Stimulated activated CD8-positive, alpha-beta memory T cell treated with anti-CD3 and anti-CD28 coated beads, Interleukin-4, amount 100 ng/mL, for 1 hour (primary cell): Measurements from ENCODE around the gene ADAM17.
A peak's percentile ranks its signal among the peaks of the same experiment; 100 is the strongest.
"Not testable (repeated sequence)": the region's sequence is repeated elsewhere in the genome, so short reads cannot be mapped to it uniquely, and the experiment has no call there.

Source experiments
- DNase-seq, 2 donors: peaks; one replicate each; pipeline ENCODE4 v3.0.0-alpha.2; 2020; ENCODE audit warnings: low read depth in 2 of 2, low spot score in 1 of 2

ADAM17 gene

GRCh38 chr2:9570182-9571060, 14.8 kb upstream of the ADAM17 start:
- DNase-seq, result no peak

DNA sequence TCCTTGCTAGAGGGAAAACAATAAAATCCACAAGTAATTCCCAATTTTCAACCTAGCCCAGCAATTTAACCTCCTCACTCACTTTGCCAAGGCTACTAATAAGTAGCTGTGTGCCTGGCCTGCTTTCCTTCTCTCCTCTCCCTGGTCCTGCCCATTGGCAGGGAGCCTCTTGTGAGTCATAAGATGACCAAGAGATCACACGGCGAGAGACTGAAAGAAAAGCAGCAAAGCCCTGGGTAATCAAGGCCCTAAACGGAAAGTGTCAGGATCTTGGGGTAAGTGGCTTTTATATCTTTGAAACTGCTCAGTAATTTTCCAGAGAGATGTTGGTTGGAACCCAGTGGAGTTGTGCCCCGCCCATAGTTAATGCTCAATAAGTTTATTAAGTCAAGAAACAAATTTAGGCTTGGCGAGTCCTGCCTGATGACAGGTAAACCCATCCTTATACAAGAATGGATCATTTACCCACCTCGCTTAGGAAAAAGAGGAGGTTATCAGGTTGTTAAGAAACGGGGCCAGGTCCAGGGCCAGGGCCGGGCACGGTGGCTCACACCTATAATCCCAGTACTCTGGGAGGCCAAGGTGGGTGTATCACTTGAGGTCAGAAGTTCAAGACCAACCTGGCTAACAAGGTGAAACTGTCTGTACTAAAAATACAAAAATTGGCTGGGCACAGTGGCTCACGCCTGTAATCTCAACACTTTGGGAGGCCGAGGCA, 10.0 kb upstream of the ADAM17 start:
- no peak for DNase-seq

DNA sequence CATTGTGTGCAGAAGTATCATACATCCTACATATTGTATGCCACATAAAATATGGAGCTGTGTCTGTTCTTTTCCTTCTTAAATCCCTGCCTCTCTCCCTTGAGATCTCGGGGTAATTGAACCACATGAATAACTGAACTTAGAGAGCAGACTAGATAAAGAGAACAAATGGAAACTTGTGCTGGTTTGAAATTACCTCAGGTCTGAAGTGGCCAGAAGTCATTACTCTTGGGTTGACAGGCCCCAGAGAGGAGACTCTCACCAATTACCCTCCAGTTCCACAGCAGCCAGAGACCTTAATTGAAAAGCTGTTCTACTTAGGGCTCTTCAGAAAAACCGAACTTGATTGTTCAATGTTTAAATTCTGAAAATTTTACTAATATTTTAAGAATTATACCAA, 5.0 kb upstream of the ADAM17 start:
- DNase-seq, result no peak

- DNase-seq, result no peak
These were observed 3.3 kb upstream of the ADAM17 start for GRCh38 chr2:9558948-9559381.

GRCh38 chr2:9556121-9556743, 602 bp upstream of the ADAM17 start:
- DNase-seq, result peak in 1 of 2 donors; percentile 4

DNA sequence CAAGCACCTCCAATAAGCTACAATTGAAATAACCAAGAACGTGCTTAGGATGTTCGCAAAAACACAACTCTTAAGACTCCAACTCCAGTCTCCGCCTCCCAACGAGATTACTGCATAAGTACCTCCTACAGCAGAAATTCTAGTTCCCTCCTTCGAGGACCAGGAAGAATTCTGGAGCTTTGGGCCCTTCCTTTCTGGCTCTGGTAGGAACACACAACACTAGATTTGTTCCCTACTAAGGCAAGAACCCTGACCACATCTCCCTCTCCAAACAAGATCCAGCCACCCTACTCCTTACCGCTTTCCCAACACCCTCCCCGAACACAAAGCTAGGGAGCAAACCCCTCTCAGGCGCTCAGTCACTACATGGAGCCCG, 721 bp downstream of the ADAM17 start:
- no peak for DNase-seq

DNA sequence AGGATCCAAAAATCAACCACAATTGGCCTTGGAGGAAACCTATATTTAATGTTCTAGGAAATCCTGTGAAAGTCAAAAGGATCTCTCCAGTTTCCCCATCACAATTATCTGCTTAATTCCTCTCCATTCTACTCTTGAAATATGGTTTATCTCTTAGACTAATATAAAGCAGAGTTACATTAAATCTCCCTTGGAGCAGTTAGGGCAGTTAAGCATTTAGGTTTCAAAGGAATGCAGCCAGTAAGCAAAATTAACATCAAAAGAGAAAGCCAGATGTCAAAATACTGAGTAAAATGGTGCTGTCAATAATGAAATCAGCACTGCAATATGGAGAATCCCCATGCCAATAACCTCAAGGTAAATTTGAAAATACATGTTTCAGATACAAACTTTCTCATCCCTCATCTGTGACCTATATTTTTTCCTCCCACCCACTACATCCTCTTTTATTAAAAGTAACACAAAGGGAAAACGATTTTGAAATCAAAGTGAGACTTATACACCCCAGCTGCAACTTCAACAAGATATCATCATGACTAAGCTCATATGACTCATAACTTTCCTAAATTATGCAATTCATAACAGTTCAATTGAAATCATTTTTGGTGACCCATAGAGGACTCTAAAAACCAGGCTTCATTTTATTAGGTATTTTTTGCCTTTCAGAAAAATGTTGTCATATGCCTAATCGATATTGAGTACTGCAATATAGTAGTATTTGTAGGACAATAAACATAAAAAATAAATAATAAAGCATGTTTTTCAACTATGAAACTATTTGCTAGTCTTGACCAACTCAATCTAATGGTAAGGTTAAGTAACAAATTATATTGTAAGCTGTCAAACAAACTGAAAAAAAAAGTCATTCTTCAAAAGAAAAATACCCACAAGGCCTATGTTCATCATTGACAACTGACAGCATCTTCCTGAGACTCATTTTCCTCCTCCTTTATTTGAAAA, 3.1 kb downstream of the ADAM17 start:
- DNase-seq, result no peak

DNA sequence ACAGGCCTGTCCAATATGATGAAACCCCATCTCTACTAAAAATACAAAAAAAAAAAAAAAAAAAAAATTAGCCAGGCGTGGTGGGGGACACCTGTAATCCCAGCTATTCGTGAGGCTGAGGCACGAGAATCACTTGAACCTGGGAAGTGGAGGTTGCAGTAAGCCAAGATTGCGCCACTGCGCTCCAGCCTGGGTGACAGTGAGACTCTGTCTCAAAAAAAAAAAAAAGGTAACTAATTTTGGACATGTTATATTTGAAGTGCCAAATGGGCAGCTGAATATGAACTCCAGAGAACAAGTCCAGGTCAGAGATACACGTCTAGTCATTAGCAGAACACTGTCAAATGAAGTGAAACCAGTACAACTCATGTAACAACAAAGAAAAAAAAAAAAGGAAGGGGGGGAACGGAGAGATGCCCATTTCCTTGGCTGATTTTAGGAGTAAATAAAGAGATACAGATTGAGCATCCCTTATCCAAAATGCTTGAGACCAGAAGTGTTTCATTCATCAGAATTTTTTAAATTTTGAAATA, 4.7 kb downstream of the ADAM17 start:
- not testable (repeated sequence) for DNase-seq

- no peak for DNase-seq
These were observed 6.2 kb downstream of the ADAM17 start for GRCh38 chr2:9549420-9549819.

DNA sequence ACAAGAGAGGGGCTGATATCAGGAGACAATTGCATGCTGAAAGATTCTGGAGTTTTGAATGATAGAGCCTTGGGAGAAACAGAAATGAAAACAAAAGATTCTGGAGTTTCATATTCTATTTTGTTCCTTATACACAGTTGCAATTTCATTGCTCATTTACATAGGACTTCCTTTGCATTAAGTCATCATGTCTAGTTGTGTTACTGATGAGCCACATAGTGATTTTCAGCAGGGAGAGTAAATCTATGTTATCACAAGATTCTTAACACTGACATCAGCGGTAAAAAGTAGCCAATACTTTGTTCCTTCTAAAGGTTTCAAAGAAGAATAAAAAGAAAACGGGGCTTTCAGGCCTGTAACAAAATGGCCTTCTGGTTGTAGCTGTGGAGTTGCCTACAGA, 7.1 kb downstream of the ADAM17 start:
- no peak for DNase-seq

DNA sequence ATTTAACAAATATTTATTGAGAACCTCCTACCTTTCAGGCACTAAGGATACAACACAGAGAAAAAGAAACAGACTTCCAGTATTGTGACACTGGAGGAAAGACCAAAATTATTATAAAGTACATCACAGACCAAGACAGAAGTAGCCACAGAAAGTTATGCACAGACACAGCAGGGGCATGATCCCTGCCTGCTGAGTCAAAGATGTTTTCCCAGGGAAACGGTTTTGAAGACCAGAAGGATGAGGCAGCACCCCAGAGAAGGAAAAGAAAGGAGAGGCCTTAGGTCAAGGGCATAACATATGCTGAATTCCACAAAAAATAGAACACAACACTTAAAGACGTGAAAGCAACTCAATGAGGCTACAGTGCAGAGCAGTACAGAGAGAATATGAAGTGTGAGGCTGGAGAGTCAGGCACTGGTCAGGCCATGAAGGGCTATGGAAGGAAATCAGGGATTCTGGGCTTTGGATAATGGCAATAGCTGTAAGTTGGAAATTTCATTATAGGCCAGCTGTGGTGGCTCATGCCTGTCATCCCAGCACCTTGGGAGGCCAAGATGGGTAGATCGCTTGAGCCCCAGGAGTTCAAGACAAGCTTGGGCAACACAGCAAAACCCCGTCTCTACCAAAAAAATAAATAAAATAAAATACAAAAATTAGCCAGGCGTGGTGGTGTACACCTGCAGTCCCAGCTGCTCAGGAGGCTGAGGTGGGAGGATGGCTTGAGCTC, 8.2 kb downstream of the ADAM17 start:
- no peak for DNase-seq

DNA sequence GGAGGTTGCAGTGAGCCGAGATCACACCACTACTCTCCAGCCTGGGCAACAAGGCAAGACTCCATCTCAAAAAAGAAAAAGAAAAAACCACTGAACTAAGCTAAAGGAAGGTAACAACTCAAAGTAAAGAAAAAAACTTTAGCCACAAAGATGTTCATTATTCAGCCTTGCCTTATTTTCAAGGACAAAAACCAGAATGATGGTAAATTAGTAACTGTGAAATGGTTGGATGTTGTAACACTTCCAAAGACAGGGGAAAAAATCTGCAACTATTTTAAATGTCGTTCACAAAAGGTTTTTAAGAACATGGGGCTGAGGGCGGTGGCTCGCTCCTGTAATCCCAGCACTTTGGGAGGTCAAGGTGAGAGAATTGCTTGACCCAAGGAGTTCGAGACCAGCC, 10.1 kb downstream of the ADAM17 start:
- no peak for DNase-seq

DNA sequence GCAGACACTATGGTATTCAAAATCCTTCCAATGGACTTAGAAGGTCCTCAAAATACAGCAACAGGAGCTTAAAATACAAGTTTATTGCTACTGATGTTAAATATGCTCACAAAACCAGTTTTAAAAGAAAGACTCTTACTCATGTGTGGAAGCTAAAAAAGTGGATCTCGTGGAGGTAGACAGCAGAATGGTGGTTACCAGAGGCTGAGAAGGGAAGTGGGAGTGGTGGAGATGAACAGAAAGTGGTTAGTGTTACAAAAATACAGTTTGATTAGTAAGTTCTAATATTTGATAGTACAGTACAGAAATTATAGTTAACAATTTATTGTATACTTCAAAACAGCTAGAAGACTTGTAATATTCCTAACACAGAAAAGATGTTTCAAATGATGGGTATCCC, 12.1 kb downstream of the ADAM17 start:
- no peak for DNase-seq

DNA sequence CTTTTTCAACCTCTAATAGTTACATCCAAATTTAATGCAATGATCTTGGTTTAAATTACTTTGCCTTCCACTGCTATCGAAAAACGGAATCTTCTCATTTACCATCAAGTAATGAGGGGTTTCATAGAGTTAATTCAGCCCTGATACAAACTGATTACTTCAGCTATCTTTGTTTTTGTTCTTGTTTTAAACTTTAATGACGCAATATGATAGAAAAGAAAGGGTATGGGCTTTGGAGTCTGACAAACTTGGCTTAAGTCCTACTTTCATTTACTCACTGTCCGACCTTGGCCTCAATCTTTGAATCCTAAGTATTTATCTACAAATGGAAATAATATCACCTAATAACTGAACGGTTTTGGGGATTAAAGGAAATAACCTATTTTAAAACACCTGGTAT, 16.1 kb downstream of the ADAM17 start:
- DNase-seq, result no peak

- DNase-seq, result no peak
These were observed 17.6 kb downstream of the ADAM17 start for GRCh38 chr2:9538000-9538507.

DNA sequence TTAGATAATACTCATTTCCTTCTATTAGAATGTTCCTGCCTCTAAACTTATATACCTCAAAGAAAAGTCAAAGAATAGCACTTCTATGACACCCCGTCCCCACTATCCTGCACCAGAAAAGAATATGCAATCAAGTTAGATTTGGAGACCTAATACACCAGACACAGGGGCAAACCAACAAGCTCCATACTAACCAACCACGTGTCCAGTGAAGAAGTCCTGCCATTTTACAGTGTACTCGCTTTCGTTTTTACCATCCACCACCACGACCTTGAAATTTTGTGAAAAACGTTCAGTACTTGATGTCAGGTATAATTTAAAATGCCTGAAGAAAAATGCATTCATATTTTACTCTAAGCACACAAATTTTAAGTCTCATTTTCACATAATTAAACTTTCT, 19.1 kb downstream of the ADAM17 start:
- no peak for DNase-seq

DNA sequence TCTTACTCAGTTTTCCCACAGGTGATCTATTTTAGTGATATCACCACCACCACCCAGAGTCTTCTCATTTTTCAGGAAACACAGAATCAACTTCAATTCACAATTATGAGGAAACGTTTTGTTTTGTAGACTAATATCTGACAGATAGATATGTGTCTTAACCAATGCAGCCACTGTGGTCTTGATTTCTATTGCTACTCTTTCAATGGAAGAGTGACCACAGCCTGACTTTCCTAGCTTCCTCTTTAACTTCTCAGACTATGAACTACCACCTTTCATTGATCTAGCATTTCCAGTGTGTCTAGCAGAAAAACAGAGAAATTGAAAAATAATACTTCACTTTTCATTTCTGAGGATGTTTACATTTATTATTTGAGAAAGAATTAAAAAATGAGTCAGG, 20.5 kb downstream of the ADAM17 start:
- no peak for DNase-seq

DNA sequence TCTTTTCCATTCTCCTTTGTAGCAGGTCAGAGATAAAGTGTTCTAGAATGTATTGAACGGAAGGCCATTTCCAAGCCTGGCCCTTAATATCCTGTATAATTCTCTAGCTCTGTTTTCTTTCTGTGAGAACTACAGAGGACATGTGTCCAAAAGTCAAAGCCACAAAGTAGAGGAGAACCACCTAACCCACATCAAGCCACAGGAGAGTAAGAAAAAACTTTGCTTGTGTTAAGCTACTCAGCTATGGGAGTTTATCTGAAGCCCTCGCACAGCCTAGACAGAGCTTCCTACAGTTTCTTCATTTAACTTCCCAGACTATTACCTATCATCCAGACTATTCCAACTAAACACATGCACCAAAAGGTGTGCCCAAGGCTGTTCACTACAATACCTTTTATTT, 22.0 kb downstream of the ADAM17 start:
- no peak for DNase-seq

DNA sequence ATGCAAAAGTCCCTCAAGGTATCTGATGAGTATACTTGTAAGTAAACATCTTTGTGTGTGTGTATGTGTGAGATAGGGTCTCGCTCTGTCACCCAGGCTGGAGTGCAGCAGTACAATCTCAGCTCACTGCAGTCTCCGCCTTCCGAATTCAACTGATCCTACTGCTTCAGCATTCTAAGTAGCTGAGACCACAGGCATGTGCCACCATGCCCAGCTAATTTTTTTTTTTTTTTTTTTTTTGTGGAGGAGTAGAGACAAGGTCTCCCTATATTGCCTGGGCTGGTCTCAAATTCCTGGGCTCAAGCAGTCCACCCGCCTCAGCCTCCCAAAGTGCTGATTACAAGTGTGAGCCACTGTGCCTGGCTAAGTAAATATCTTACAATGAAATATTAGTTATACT, 23.2 kb downstream of the ADAM17 start:
- DNase-seq, result no peak
